ENCODE data around the gene PIGS.
"Not testable (repeated sequence)": the region's sequence is repeated elsewhere in the genome, so short reads cannot be mapped to it uniquely, and the experiment has no call there.

The PIGS gene

DNA sequence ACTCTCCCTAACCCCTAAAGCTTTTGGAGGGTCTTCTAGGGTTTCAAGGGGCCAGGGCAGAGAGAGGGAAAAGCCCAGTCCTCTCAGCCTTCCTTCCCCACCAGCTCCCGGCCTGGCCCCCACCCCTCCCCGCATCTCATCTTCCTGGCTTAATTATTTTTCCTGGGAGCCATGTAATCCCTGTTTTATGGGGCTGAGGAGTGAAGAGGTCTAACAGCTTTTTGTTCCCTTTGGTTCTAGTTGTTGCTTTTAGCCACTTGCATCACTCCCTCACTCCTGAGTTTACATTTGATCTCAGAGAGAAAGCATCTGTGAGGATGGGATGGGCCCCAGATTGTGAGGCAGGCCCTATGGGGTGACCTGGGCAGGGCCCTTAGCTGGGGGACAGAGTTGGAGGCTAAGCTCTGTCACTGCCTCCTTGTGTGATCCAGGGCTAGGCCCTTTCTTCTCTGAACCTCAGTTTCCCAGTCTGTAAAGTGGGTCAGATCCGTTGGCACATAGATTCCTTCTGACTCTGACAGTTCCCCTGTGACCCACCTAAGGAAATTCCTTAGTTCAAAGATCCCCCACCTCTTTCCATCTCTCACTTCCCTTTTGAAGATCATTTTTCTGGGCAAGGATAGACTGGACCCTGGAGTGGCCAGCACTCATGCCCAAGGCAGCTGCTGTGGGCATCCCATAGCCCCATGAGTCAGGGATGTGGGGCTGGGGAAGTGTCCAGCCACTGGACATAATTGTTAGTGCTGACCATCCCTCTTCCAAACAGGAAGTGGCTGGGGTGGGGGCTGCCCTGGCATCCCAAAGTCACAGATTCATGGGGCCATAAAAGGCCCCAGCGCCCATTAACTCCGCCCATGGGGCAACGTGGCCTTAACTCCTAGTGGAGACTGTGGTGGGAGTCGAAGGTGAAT, 39.0 kb downstream of the PIGS start:
- in situ Hi-C loops (cut with HindIII; ENCODE audit: low sequenced_read_pairs): no loop called here

DNA sequence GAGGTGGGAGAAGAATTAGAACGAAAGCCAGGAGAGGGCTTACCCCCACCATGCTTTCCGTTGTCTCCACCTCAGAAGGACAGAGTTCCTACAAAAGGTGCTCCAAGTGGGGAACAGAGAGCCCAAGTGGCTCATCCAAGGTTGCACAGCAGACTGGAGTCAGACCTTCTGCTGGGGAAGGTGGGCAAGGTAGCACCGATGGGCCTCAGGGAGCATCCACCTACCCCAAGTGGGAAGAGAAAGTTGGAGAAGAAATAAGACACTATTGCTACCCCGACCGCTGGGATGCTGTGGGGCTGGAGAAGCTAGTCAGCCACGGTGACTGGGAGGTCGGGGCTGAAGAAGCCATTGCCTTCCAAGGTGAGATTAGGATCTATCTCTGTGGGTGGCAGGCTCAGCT, 40.4 kb downstream of the PIGS start:
- in situ Hi-C loops (cut with HindIII; ENCODE audit: low sequenced_read_pairs): no loop called here

DNA sequence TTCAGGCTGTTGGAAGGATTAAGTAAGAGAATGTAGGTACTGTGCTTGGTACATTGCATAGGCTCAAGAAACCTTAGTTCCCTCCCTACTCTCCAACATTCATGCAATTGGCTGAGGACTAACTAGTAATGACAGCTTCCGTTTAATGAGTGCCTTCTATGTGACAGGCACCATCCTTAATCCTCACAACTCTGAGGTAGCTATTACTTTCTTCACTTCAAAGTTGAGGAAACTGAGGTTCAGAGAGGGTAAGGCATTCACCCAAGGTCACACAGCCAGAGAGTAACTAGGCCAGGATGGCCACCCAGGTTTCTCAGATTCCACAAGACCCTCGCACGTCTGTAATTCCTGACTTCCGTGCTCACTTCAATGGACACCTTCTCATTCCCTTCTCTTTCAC, 41.1 kb downstream of the PIGS start:
- in situ Hi-C loops (cut with HindIII; ENCODE audit: low sequenced_read_pairs): no loop called here

DNA sequence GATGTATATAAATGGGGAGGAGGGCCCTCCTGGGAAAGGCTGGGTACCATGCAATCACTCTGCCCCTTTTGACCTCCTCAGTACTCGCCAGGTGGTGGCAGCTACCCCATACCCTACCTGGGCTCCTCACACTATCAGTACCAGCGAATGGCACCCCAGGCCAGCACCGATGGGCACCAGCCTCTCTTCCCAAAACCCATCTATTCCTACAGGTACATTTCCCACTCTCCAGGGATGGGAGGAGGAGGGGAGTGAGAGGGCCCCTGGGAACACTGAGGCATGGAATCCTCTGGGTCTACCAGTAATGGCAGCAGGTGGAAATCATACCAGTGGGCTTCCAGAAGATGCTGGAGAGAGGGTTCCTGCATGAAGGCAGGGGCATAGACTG, 42.3 kb downstream of the PIGS start:
- in situ Hi-C loops (cut with HindIII; ENCODE audit: low sequenced_read_pairs): no loop called here

GRCh38 chr17:28528327-28529012, 42.9 kb downstream of the PIGS start:
- in situ Hi-C loops (cut with HindIII; ENCODE audit: low sequenced_read_pairs): no loop called here

DNA sequence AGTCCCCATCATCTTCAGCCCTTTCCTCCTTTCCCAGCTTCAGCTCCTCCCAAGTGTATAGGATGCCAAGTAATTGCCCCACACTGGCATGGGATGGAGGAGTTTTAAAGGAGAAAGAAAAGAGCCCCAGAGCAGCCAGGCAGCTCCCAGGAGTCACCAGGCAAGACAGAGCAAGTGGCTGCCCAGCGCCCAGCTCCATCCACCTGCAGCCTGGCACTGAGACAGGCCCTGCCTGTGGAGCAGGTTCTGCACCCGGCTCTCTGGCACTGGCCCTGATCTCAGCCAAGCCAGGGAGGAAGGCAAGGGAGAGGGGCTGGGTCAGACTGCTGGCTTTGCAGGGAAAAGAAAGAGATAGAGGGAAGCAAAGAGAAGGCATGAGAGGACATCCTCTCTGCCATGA, 43.5 kb downstream of the PIGS start:
- in situ Hi-C loops (cut with HindIII; ENCODE audit: low sequenced_read_pairs): no loop called here

DNA sequence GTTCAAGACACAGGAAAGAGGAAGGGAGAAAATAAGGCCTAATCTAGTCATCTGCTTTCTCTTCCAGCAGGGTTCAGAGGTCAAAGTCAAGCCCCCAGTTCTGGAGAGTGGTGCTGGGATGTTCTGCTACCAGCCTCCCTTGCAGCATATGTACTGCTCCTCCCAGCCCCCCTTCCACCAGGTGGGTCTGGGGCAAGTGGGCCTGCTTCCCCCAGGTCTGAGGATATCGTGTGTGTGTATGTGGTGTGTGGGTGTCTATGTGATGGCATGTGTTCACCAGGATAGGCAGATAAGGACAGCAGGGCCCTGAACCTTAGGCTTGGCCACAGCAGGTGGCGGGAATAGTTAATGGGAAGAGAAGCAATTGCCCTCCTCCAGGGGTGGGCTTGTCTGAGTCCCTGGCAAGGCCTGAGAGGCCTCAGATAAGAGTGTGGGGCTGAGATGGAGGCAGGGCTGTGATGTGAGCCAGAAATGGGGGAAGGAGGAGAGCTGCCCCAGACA, 44.1 kb downstream of the PIGS start:
- in situ Hi-C loops (cut with HindIII; ENCODE audit: low sequenced_read_pairs): no loop called here

GRCh38 chr17:28526381-28526780, 44.9 kb downstream of the PIGS start:
- in situ Hi-C loops (cut with HindIII; ENCODE audit: low sequenced_read_pairs): no loop called here

DNA sequence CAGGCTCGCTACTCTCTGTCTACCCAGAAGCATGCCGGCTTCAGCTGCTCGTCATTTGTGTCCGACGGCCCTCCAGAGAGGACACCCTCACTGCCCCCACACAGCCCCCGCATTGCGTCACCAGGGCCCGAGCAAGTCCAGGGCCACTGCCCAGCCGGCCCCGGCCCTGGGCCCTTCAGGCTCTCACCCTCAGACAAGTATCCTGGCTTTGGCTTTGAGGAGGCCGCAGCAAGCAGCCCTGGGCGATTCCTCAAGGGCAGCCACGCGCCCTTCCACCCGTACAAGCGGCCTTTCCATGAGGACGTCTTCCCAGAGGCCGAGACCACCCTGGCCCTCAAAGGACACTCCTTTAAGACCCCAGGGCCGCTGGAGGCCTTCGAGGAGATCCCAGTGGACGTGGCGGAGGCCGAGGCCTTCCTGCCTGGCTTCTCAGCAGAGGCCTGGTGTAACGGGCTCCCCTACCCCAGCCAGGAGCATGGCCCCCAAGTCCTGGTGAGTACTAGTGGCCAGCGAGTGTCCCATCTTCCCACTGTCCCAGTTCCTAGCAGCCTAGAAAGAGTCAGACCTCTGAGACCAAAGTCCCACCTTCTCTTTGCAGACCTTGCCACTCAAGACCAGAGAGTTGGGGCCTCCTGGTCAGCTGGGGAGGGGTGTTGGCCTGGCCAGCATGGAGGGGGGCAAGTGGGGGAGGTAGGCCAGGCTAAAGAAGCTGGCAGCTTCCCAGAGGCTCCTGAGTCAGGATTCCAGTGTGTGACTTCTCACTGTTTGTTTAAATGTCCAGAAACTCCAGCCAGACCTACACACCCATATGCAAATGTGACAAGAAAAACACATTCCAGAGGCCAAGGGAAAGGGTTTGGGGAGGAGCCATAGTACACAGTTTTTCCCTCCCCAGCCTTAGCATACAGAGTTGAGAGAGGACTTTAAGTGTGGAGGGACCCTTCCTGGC, 46.6 kb downstream of the PIGS start:
- in situ Hi-C loops (cut with HindIII; ENCODE audit: low sequenced_read_pairs): no loop called here

GRCh38 chr17:28523876-28524275, 47.4 kb downstream of the PIGS start:
- in situ Hi-C loops (cut with HindIII; ENCODE audit: low sequenced_read_pairs): no loop called here

DNA sequence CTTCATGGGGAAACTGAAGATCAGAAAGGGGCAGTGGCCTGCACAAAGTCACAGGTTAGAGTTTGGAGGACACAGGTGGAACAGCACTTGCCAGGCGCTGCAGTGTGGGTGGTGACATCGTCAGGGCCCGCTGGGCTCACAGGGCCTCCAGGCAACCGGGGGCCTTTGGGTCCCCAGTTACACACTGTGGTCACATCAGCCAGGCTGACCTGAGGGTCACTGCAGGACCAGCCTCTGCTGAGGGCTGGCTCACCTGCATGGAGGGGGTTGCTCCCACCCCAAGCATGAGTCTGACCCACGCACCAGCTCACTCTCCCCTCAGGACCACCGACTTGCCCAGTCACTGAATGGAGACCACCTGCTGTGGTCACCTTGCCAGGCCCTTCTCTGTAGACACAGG, 48.1 kb downstream of the PIGS start:
- in situ Hi-C loops (cut with HindIII; ENCODE audit: low sequenced_read_pairs): no loop called here

GRCh38 chr17:28522281-28522680, 49.0 kb downstream of the PIGS start:
- in situ Hi-C loops (cut with HindIII; ENCODE audit: low sequenced_read_pairs): not testable (repeated sequence)

DNA sequence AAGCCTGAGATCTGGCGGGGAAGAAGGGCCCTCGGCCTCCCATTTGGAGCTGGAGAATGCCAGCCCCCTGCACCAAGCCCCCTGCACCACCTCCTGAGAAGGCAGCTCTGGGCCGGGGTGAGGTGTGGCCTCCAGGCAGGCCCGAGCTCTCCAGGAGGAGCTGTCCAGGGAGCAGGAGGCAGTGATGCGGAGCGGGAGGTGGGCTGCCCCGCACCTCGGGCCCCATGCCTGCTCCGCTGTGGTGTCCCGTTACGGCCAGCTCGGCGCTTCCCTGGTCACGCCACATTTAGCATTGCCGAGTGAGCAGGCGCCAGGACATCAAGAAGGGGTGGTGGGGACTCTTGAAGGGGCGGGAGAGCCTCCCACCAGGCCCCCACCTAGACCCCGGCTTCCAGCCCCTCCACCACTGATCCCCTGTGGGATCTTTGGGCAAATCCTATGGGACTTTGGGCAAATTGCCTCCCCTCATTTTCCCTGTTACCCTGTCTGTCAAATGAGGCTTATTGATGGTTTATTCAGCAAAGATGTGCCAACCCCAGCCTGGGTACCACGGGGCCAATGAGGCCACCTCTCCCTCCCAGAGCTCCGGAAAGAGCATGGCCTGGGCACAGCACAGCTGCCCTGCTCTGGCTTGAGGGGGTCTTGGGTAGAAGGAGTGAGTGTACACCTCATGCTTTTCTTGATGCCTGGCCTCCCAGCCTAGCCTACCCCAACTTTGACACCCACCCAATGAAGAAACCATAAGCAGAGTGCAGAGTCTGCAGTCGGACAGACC, 49.8 kb downstream of the PIGS start:
- in situ Hi-C loops (cut with HindIII; ENCODE audit: low sequenced_read_pairs): no loop called here

GRCh38 chr17:28520687-28521086, 50.6 kb downstream of the PIGS start:
- in situ Hi-C loops (cut with HindIII; ENCODE audit: low sequenced_read_pairs): no loop called here

GRCh38 chr17:28519236-28519635, 52.1 kb downstream of the PIGS start:
- in situ Hi-C loops (cut with HindIII; ENCODE audit: low sequenced_read_pairs): no loop called here

DNA sequence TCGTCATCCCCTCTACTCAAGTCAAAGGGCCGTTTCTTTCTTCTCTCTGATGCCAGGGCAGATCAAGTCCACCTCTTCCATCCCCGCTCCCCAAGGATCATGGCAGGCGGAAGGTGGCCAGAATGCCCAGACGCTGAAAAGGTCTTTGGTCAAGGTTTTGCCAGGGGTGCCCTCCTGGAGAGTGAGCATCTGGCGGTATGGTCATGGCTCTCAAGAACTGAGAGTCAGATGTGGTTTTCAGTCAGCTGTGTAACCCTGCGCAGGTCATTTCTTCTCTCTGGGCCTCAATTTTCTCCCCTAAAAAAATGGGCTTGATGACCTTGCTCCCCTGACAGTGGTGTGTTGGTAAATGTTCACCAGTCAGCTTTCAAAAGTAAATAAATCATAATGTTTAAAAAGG, 52.7 kb downstream of the PIGS start:
- in situ Hi-C loops (cut with HindIII; ENCODE audit: low sequenced_read_pairs): no loop called here

- in situ Hi-C loops (cut with HindIII; ENCODE audit: low sequenced_read_pairs): no loop called here
Observed at GRCh38 chr17:28518132-28518531, 53.2 kb downstream of the PIGS start.

- in situ Hi-C loops (cut with HindIII; ENCODE audit: low sequenced_read_pairs): no loop called here
Observed at GRCh38 chr17:28515518-28515917, 55.8 kb downstream of the PIGS start.

DNA sequence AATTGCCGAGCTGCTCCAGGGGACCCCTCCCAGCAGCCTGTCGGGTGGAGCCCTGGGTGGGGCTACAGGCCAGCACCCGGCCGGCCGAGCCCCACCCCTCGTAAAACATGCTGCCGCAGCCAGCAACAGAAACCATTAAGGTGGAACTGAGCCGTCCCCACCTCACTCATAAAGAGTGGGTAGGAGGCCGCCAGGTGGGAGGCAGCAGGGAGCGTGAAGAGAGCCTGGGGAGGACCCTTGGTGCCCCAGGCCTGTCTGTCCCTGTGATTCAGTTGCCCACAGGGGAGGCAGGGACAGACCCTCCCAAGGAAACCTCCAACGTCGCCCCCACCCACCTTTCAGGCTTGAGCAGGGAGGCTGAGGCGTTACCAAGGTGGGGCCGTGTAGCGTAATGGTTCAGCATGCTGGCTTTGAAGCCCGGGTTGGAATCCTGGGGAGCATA, 56.7 kb downstream of the PIGS start:
- in situ Hi-C loops (cut with HindIII; ENCODE audit: low sequenced_read_pairs): no loop called here

GRCh38 chr17:28513476-28513875, 57.8 kb downstream of the PIGS start:
- in situ Hi-C loops (cut with HindIII; ENCODE audit: low sequenced_read_pairs): no loop called here
